Lung microvascular endothelial cell (primary cell): ENCODE results near the gene ABITRAM. TPM values are rescaled to one million over a fixed set of nuclear protein-coding genes. Genes with fewer than 3 reads are reported as not detected.
A peak's percentile ranks its signal among the peaks of the same experiment; 100 is the strongest.
"Not testable (repeated sequence)": the region's sequence is repeated elsewhere in the genome, so short reads cannot be mapped to it uniquely, and the experiment has no call there.

Source experiments
- DNase-seq, 2 donors: peaks; one replicate each; pipeline versions ENCODE4 v3.0.0 to v3.0.0-alpha.2; 2010; ENCODE audit warnings: low read depth in 2 of 2
- total RNA-seq: library from RNA; depleted of rRNA; stranded (reverse); fragments of >200 nt; gene quantifications from 2 replicates; pipeline ENCODE4 v1.2.1, GENCODE V29; 2014

The ABITRAM gene
- total RNA-seq: 2.6 TPM in 2 replicates

- DNase-seq: peak; percentile 89 to 92
Observed at GRCh38 chr9:108934323-108934893, at the start of gene ABITRAM. ABITRAM (plus strand) TSS chr9:108934400; CDS start chr9:108934487, 87 bp downstream.

- no peak for DNase-seq
Observed at GRCh38 chr9:108884701-108885100, 49.5 kb upstream of the ABITRAM start.

- peak; percentile 72 to 84 for DNase-seq
Observed at GRCh38 chr9:108885643-108886348, 48.4 kb upstream of the ABITRAM start.

- DNase-seq: not testable (repeated sequence)
Observed at GRCh38 chr9:108886594-108887271, 47.5 kb upstream of the ABITRAM start.

GRCh38 chr9:108889649-108890067 lies 44.5 kb upstream of the ABITRAM start:
- peak; percentile 48 for DNase-seq

- DNase-seq: no peak
Observed at GRCh38 chr9:108894225-108894997, 39.8 kb upstream of the ABITRAM start.

GRCh38 chr9:108897324-108898096 lies 36.7 kb upstream of the ABITRAM start:
- DNase-seq: no peak

- DNase-seq: not testable (repeated sequence)
Observed at GRCh38 chr9:108899023-108899695, 35.0 kb upstream of the ABITRAM start.

- no peak for DNase-seq
Observed at GRCh38 chr9:108900176-108900575, 34.0 kb upstream of the ABITRAM start.

GRCh38 chr9:108903420-108904103 lies 30.6 kb upstream of the ABITRAM start:
- no peak for DNase-seq

GRCh38 chr9:108904161-108904560 lies 30.0 kb upstream of the ABITRAM start:
- DNase-seq: no peak

GRCh38 chr9:108905494-108905893 lies 28.7 kb upstream of the ABITRAM start:
- DNase-seq: no peak

GRCh38 chr9:108910402-108910801 lies 23.8 kb upstream of the ABITRAM start:
- DNase-seq: no peak

GRCh38 chr9:108910914-108911313 lies 23.3 kb upstream of the ABITRAM start:
- DNase-seq: no peak

- no peak for DNase-seq
Observed at GRCh38 chr9:108911820-108912219, 22.4 kb upstream of the ABITRAM start.

- DNase-seq: no peak
Observed at GRCh38 chr9:108913391-108913790, 20.8 kb upstream of the ABITRAM start.

GRCh38 chr9:108919517-108919916 lies 14.7 kb upstream of the ABITRAM start:
- DNase-seq: no peak

- DNase-seq: not testable (repeated sequence)
Observed at GRCh38 chr9:108920401-108920800, 13.8 kb upstream of the ABITRAM start.

- no peak for DNase-seq
Observed at GRCh38 chr9:108921200-108921599, 13.0 kb upstream of the ABITRAM start.

GRCh38 chr9:108924466-108924865 lies 9.7 kb upstream of the ABITRAM start:
- DNase-seq: no peak
